ENCODE data around the gene ACSM4. TPM values are rescaled to one million over a fixed set of nuclear protein-coding genes. Genes with fewer than 3 reads are reported as not detected.

Gene ACSM4
- total and polyA plus RNA-seq, 2 donors (not counting 1 experiment from before 2014, with no cell fraction given), result not detected

GRCh38 chr12:7361265-7361664, 57.4 kb downstream of the ACSM4 start:
- H3K36me3 ChIP-seq (replicated peaks in 1 of 2; ENCODE audit: control extremely low read depth in 1 of 2, control insufficient read depth in 1 of 2, extremely low read depth in 1 of 2, insufficient read depth in 2 of 2, low read length in 1 of 2), result no peaks in the 10 kb centered on the region
- Mint-ChIP-seq H3K9me3 (ENCODE audit: insufficient read depth) (no peaks in the 10 kb centered on the region), H3K27ac (no peak overlapping the region), H3K4me3 (no peak overlapping the region), H3K4me1 (no peaks in the 10 kb centered on the region), H3K27me3 (peaks cover 8% of the 10 kb centered on the region)
- ATAC-seq (ENCODE audit: low read depth) (no peak), DNase-seq (no peak)
- H3K9me3 ChIP-seq (ENCODE audit: control extremely low read depth in 1 of 3, control insufficient read depth in 2 of 3, insufficient read depth in 1 of 3, low read length in 2 of 3), result peaks cover 0 to 2% (median 0%) of the 10 kb centered on the region in 3 donors
- CTCF ChIA-PET, result no interaction called here
- POLR2A ChIA-PET, result no interaction called here
- no peak overlapping the region for H3K4me2 ChIP-seq (replicated peaks; ENCODE audit: low read depth, low read length, poor library complexity, severe bottlenecking)
- no peak overlapping the region for H2AFZ ChIP-seq (ENCODE audit: insufficient read depth, low read depth, low read length, poor library complexity, severe bottlenecking)
- H3K27ac ChIP-seq (ENCODE audit: low read length in 2 of 2), result no peak overlapping the region
- no peaks in the 10 kb centered on the region for H3K4me1 ChIP-seq (ENCODE audit: control insufficient read depth in 2 of 2, insufficient read depth in 2 of 2, low read length in 2 of 2)
- no peaks in the 10 kb centered on the region for H3K79me2 ChIP-seq (ENCODE audit: control insufficient read depth, insufficient read depth, low read length)
- WGBS (ENCODE audit: insufficient coverage), result no CpG with 5 or more reads among the region's 1 CpG
- no peak overlapping the region for H3K4me3 ChIP-seq (ENCODE audit: control extremely low read depth in 1 of 5, extremely low read depth in 1 of 5, insufficient read depth in 1 of 5, low read depth in 2 of 5, low read length in 4 of 5)
- H3K27me3 ChIP-seq (replicated peaks in 1 of 4; ENCODE audit: control extremely low read depth in 1 of 4, control insufficient read depth in 3 of 4, insufficient read depth in 4 of 4, low read length in 3 of 4), result peaks cover 0 to 6% (median 0%) of the 10 kb centered on the region in 4 experiments
- intact Hi-C loops (cut with micrococcal nuclease), result no loop called here
- H3K9ac ChIP-seq (ENCODE audit: low read length), result no peak overlapping the region
- no peaks in the 10 kb centered on the region for H4K20me1 ChIP-seq (ENCODE audit: control insufficient read depth, insufficient read depth, low read length, poor library complexity, severe bottlenecking)
- TF ChIP-seq, protein P1, sequence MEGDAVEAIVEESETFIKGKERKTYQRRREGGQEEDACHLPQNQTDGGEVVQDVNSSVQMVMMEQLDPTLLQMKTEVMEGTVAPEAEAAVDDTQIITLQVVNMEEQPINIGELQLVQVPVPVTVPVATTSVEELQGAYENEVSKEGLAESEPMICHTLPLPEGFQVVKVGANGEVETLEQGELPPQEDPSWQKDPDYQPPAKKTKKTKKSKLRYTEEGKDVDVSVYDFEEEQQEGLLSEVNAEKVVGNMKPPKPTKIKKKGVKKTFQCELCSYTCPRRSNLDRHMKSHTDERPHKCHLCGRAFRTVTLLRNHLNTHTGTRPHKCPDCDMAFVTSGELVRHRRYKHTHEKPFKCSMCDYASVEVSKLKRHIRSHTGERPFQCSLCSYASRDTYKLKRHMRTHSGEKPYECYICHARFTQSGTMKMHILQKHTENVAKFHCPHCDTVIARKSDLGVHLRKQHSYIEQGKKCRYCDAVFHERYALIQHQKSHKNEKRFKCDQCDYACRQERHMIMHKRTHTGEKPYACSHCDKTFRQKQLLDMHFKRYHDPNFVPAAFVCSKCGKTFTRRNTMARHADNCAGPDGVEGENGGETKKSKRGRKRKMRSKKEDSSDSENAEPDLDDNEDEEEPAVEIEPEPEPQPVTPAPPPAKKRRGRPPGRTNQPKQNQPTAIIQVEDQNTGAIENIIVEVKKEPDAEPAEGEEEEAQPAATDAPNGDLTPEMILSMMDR (IDR thresholded peaks at IDR 0.05), result no peak
- TF ChIP-seq EZH2 (IDR thresholded peaks at IDR 0.05; ENCODE audit: borderline replicate concordance, insufficient read depth, low read depth, low read length, poor library complexity, severe bottlenecking), result no peak

GRCh38 chr12:7362734-7363133, 58.9 kb downstream of the ACSM4 start:
- CTCF ChIA-PET, result no interaction called here
- intact Hi-C loops (cut with micrococcal nuclease), result no loop called here

More at GRCh38 chr12:7362734-7363133, 58.9 kb downstream of the ACSM4 start:
- H3K9me3 ChIP-seq (ENCODE audit: control extremely low read depth in 1 of 3, control insufficient read depth in 2 of 3, insufficient read depth in 1 of 3, low read length in 2 of 3), result peaks cover 0 to 2% (median 0%) of the 10 kb centered on the region in 3 donors
- H3K4me3 ChIP-seq (ENCODE audit: control extremely low read depth in 1 of 5, extremely low read depth in 1 of 5, insufficient read depth in 1 of 5, low read depth in 2 of 5, low read length in 4 of 5), result no peak overlapping the region
- no peaks in the 10 kb centered on the region for H3K9me3 Mint-ChIP-seq (ENCODE audit: insufficient read depth)
- H3K4me1 ChIP-seq (ENCODE audit: control insufficient read depth in 2 of 2, insufficient read depth in 2 of 2, low read length in 2 of 2), result no peaks in the 10 kb centered on the region
- H3K9ac ChIP-seq (ENCODE audit: low read length), result no peak overlapping the region
- WGBS (ENCODE audit: insufficient coverage), result no CpG with 5 or more reads among the region's 3 CpGs
- no peaks in the 10 kb centered on the region for H3K4me1 Mint-ChIP-seq
- H3K79me2 ChIP-seq (ENCODE audit: control insufficient read depth, insufficient read depth, low read length), result no peaks in the 10 kb centered on the region
- H3K27me3 ChIP-seq (replicated peaks in 1 of 4; ENCODE audit: control extremely low read depth in 1 of 4, control insufficient read depth in 3 of 4, insufficient read depth in 4 of 4, low read length in 3 of 4), result no peaks in the 10 kb centered on the region
- ATAC-seq (ENCODE audit: low read depth) (no peak), DNase-seq (no peak)
- H3K27me3 Mint-ChIP-seq, result peaks cover 8% of the 10 kb centered on the region
- POLR2A ChIA-PET, result no interaction called here
- no peaks in the 10 kb centered on the region for H3K36me3 ChIP-seq (replicated peaks in 1 of 2; ENCODE audit: control extremely low read depth in 1 of 2, control insufficient read depth in 1 of 2, extremely low read depth in 1 of 2, insufficient read depth in 2 of 2, low read length in 1 of 2)
- H3K27ac ChIP-seq (ENCODE audit: low read length in 2 of 2), result no peak overlapping the region
- H3K4me3 Mint-ChIP-seq, result no peak overlapping the region
- no peak overlapping the region for H2AFZ ChIP-seq (ENCODE audit: insufficient read depth, low read depth, low read length, poor library complexity, severe bottlenecking)
- no peak overlapping the region for H3K4me2 ChIP-seq (replicated peaks; ENCODE audit: low read depth, low read length, poor library complexity, severe bottlenecking)
- H3K27ac Mint-ChIP-seq, result no peak overlapping the region
- TF ChIP-seq EZH2 (IDR thresholded peaks at IDR 0.05; ENCODE audit: borderline replicate concordance, insufficient read depth, low read depth, low read length, poor library complexity, severe bottlenecking), result no peak
- TF ChIP-seq, protein P1 (IDR thresholded peaks at IDR 0.05), result no peak
- H4K20me1 ChIP-seq (ENCODE audit: control insufficient read depth, insufficient read depth, low read length, poor library complexity, severe bottlenecking), result no peaks in the 10 kb centered on the region
